Heart left ventricle (tissue), 13 donors: ENCODE results near the gene PAXX.

Source experiments
- CTCF ChIP-seq, 12 donors: fragments of 200-600 bp; sonication (generic) in 4 of 12; IDR thresholded peaks; one replicate each; pipeline versions ENCODE4 v1.5.0 to v1.8.0; 2018 to 2022; ENCODE audit warnings: antibody characterized with exemption in 12 of 12, mild to moderate bottlenecking in 5 of 12
- POLR2A ChIP-seq, 2 donors: fragments of 450-650 bp; IDR thresholded peaks; one replicate each; pipeline ENCODE4 v1.6.1; 2017; ENCODE audit warnings: antibody characterized with exemption in 2 of 2, mild to moderate bottlenecking in 2 of 2, moderate library complexity in 2 of 2
- donor health status: ischemic (EF 13 %, LVEDD 7.1; RV severe dilation, severe dysfunction).
- donor health status: DM: no; HTN: yes; CAD: no.
- donor health status: DM: no; HTN: no; CAD: no.
- donor health status: ischemic (EF 25% LVEDD 6.9; RV normal size, moderate dysfunction).
- donor health status: ischemic (EF 25% LVEDD 5.7; RV mildly dilated, moderate dysfunction).
- donor health status: ischemic (EF 35%, LVEDD 5.7; RV mildly dilated, moderate dysfunction).
- donor health status: nonischemic (EF 11% LVEDD 7.7; RV severe dilation, severe dysfunction).
- donor health status: DM: yes; HTN: yes; CAD: no.
- donor health status: PGD.
- donor health status: ischemic (EF 29% LVEDD 5.4; RV normal size, mild dysfunction).
- donor health status: nonischemic (EF 23%, LVEDD 6.1; RV moderate dilation, normal function).

- TF ChIP-seq CTCF (IDR thresholded peaks at IDR 0.05), result no peak
- no peak for TF ChIP-seq POLR2A (IDR thresholded peaks at IDR 0.05)
Measured at GRCh38 chr9:136985853-136986252, 6.4 kb upstream of the PAXX start.
